SK-N-SH treated with all-trans-retinoic acid at 6 μM for 48 hours (cell line): ENCODE measurements around the gene ARF1.

Experiments used
- ATAC-seq: fragments of 200-7000 bp; cut with Tn5 transposase; 3 replicates; pipeline ENCODE4 v1.9.1; 2020; ENCODE audit warnings: mild to moderate bottlenecking, moderate library complexity
- ARNTL ChIP-seq: fragments of 450-650 bp; formaldehyde crosslinking; IDR thresholded peaks from 2 replicates; pipeline ENCODE4 v1.5.0; 2020; ENCODE audit warnings: low read depth, mild to moderate bottlenecking, moderate library complexity, borderline replicate concordance
- BACH2 ChIP-seq: fragments of 250-450 bp; sonication (Bioruptor Pico); IDR thresholded peaks from 2 replicates; pipeline ENCODE4 v1.9.0; 2021; ENCODE audit warnings: mild to moderate bottlenecking, borderline replicate concordance
- CSDC2 ChIP-seq: fragments of 250-450 bp; sonication (Bioruptor Pico); IDR thresholded peaks from 2 replicates; pipeline ENCODE4 v1.5.0; 2020; ENCODE audit warnings: mild to moderate bottlenecking, moderate library complexity
- ESRRG ChIP-seq: fragments of 250-450 bp; sonication (Bioruptor Pico); IDR thresholded peaks from 2 replicates; pipeline ENCODE4 v1.6.1; 2021; ENCODE audit warnings: mild to moderate bottlenecking
- GLIS3 ChIP-seq: fragments of 250-450 bp; sonication (Bioruptor Pico); IDR thresholded peaks from 2 replicates; pipeline ENCODE4 v1.5.0; 2020; ENCODE audit warnings: mild to moderate bottlenecking, moderate library complexity
- ISL1 ChIP-seq: fragments of 250-450 bp; sonication (Bioruptor Pico); IDR thresholded peaks from 2 replicates; pipeline ENCODE4 v2.1.2; 2022; ENCODE audit warnings: mild to moderate bottlenecking, moderate library complexity
- OSR1 ChIP-seq: fragments of 250-450 bp; sonication (Bioruptor Pico); IDR thresholded peaks from 2 replicates; pipeline ENCODE4 v1.8.0; 2022; ENCODE audit warnings: moderate library complexity, mild to moderate bottlenecking, inconsistent platforms
- PATZ1 ChIP-seq: fragments of 250-450 bp; sonication (Bioruptor Pico); IDR thresholded peaks from 2 replicates; pipeline ENCODE4 v1.8.0; 2020; ENCODE audit warnings: mild to moderate bottlenecking, moderate library complexity, borderline replicate concordance
- POU6F1 ChIP-seq: fragments of 250-450 bp; sonication (Bioruptor Pico); IDR thresholded peaks from 2 replicates; pipeline ENCODE4 v1.8.0; 2021; ENCODE audit warnings: low read depth, mild to moderate bottlenecking, moderate library complexity, borderline replicate concordance
- PPARA ChIP-seq: fragments of 250-450 bp; sonication (Bioruptor Pico); IDR thresholded peaks from 2 replicates; pipeline ENCODE4 v1.5.0; 2020; ENCODE audit warnings: mild to moderate bottlenecking, borderline replicate concordance
- RARB ChIP-seq: fragments of 250-450 bp; sonication (Bioruptor Pico); IDR thresholded peaks from 2 replicates; pipeline ENCODE4 v1.8.0; 2021; ENCODE audit warnings: mild to moderate bottlenecking, moderate library complexity
- SNAI2 ChIP-seq: fragments of 250-450 bp; sonication (Bioruptor Pico); IDR thresholded peaks from 2 replicates; pipeline ENCODE4 v1.5.0; 2020; ENCODE audit warnings: mild to moderate bottlenecking, moderate library complexity
- TCF4 ChIP-seq: fragments of 250-450 bp; sonication (Bioruptor Pico); IDR thresholded peaks from 2 replicates; pipeline ENCODE4 v1.8.0; 2021; ENCODE audit warnings: mild to moderate bottlenecking, moderate library complexity, borderline replicate concordance
- TOX ChIP-seq: fragments of 250-450 bp; sonication (Bioruptor Pico); IDR thresholded peaks from 2 replicates; pipeline ENCODE4 v1.8.0; 2021; ENCODE audit warnings: mild to moderate bottlenecking, moderate library complexity, borderline replicate concordance
- TSHZ2 ChIP-seq: fragments of 250-450 bp; sonication (Bioruptor Pico); IDR thresholded peaks from 2 replicates; pipeline ENCODE4 v1.5.0; 2020; ENCODE audit warnings: mild to moderate bottlenecking, moderate library complexity
- ZC3H10 ChIP-seq: fragments of 250-450 bp; sonication (Bioruptor Pico); IDR thresholded peaks from 2 replicates; pipeline ENCODE4 v1.5.1; 2021; ENCODE audit warnings: mild to moderate bottlenecking, moderate library complexity
- ZFP3 ChIP-seq: fragments of 250-450 bp; sonication (Bioruptor Pico); IDR thresholded peaks from 2 replicates; pipeline ENCODE4 v1.5.0; 2020; ENCODE audit warnings: mild to moderate bottlenecking, moderate library complexity
- ZFP30 ChIP-seq: fragments of 450-650 bp; formaldehyde crosslinking; IDR thresholded peaks from 2 replicates; pipeline ENCODE4 v1.5.0; 2022; ENCODE audit warnings: mild to moderate bottlenecking, moderate library complexity
- ZNF565 ChIP-seq: fragments of 450-650 bp; formaldehyde crosslinking; conservative IDR thresholded peaks from 2 replicates; pipeline ENCODE4 v1.5.0; 2020; ENCODE audit warnings: low read depth, mild to moderate bottlenecking, moderate library complexity
- ZNF70 ChIP-seq: fragments of 450-650 bp; formaldehyde crosslinking; IDR thresholded peaks from 2 replicates; pipeline ENCODE4 v1.5.0; 2020; ENCODE audit warnings: mild to moderate bottlenecking, moderate library complexity
- ZNF8 ChIP-seq: fragments of 450-650 bp; formaldehyde crosslinking; IDR thresholded peaks from 2 replicates; pipeline ENCODE4 v1.5.0; 2020; ENCODE audit warnings: mild to moderate bottlenecking, moderate library complexity
- TF ChIP-seq, protein P1 (sequence below): fragments of 250-450 bp; sonication (Bioruptor Pico); IDR thresholded peaks from 2 replicates; pipeline ENCODE4 v1.5.1; 2020; ENCODE audit warnings: low read depth, mild to moderate bottlenecking, moderate library complexity
- TF ChIP-seq, protein P2 (sequence below): fragments of 250-450 bp; sonication (Bioruptor Pico); IDR thresholded peaks from 2 replicates; pipeline ENCODE4 v1.5.1; 2021; ENCODE audit warnings: mild to moderate bottlenecking, moderate library complexity

The ARF1 gene

GRCh38 chr1:228074954-228075730 lies 7.4 kb upstream of the ARF1 start:
- no peak for TF ChIP-seq CSDC2 (CRISPR knock-in tag)
- TF ChIP-seq, protein P1, sequence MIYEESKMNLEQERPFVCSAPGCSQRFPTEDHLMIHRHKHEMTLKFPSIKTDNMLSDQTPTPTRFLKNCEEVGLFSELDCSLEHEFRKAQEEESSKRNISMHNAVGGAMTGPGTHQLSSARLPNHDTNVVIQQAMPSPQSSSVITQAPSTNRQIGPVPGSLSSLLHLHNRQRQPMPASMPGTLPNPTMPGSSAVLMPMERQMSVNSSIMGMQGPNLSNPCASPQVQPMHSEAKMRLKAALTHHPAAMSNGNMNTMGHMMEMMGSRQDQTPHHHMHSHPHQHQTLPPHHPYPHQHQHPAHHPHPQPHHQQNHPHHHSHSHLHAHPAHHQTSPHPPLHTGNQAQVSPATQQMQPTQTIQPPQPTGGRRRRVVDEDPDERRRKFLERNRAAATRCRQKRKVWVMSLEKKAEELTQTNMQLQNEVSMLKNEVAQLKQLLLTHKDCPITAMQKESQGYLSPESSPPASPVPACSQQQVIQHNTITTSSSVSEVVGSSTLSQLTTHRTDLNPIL (CRISPR knock-in tag): no peak
- TF ChIP-seq TOX: no peak
- TF ChIP-seq ISL1 (CRISPR knock-in tag): no peak
- TF ChIP-seq ARNTL (CRISPR knock-in tag): no peak
- no peak for TF ChIP-seq TCF4 (CRISPR knock-in tag)
- TF ChIP-seq ZNF70 (CRISPR knock-in tag): no peak
- TF ChIP-seq PATZ1 (CRISPR knock-in tag): no peak
- no peak for TF ChIP-seq GLIS3 (CRISPR knock-in tag)
- no peak for TF ChIP-seq BACH2
- TF ChIP-seq SNAI2 (CRISPR knock-in tag): no peak
- no peak; the same call in 2 of the 3 replicates for ATAC-seq

DNA sequence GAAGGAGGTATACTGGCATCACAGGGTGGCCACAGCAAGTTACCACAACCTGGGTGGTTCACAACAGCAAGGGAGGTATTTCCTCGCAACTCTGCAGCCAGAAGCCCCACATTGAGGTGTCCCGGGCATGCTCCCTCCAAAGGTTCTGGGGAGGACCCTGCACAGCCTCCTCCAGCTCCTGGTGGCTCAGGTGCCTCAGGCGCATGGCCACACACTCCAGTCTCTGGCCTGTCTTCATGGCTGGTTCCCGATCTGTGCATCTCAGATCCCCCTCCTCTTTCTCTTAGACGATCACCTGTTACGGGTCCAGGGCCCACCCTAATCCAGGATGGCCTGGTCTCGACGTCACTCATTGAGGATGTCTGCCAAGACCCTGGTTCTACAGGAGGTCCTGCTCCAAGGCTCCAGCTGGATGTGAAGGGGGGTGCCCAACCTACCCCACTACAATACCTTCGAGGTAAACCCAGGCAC lies 6.7 kb upstream of the ARF1 start:
- no peak for ATAC-seq
- no peak for TF ChIP-seq GLIS3 (CRISPR knock-in tag)
- no peak for TF ChIP-seq SNAI2 (CRISPR knock-in tag)
- TF ChIP-seq ZNF70 (CRISPR knock-in tag): no peak
- TF ChIP-seq ZFP3 (CRISPR knock-in tag): no peak
- no peak for TF ChIP-seq POU6F1 (CRISPR knock-in tag)
- no peak for TF ChIP-seq PPARA (CRISPR knock-in tag)
- TF ChIP-seq TOX: no peak
- no peak for TF ChIP-seq OSR1
- TF ChIP-seq, all 23 proteins: peak for 0

- TF ChIP-seq ARNTL (CRISPR knock-in tag) (no peak), TOX (no peak), ZFP30 (CRISPR knock-in tag) (no peak), GLIS3 (CRISPR knock-in tag) (no peak), PPARA (CRISPR knock-in tag) (no peak), ESRRG (CRISPR knock-in tag) (no peak), TCF4 (CRISPR knock-in tag) (no peak), ZNF565 (no peak), SNAI2 (CRISPR knock-in tag) (no peak), ISL1 (CRISPR knock-in tag) (no peak), ZNF8 (no peak), BACH2 (no peak), RARB (CRISPR knock-in tag) (no peak), ZNF70 (CRISPR knock-in tag) (no peak), ZC3H10 (CRISPR knock-in tag) (no peak), CSDC2 (CRISPR knock-in tag) (no peak), POU6F1 (CRISPR knock-in tag) (no peak), TSHZ2 (no peak)
- TF ChIP-seq, protein P2, sequence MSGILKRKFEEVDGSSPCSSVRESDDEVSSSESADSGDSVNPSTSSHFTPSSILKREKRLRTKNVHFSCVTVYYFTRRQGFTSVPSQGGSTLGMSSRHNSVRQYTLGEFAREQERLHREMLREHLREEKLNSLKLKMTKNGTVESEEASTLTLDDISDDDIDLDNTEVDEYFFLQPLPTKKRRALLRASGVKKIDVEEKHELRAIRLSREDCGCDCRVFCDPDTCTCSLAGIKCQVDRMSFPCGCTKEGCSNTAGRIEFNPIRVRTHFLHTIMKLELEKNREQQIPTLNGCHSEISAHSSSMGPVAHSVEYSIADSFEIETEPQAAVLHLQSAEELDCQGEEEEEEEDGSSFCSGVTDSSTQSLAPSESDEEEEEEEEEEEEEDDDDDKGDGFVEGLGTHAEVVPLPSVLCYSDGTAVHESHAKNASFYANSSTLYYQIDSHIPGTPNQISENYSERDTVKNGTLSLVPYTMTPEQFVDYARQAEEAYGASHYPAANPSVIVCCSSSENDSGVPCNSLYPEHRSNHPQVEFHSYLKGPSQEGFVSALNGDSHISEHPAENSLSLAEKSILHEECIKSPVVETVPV (CRISPR knock-in tag): no peak
- no peak for ATAC-seq
Observed at GRCh38 chr1:228076796-228077430, 5.6 kb upstream of the ARF1 start.
